HepG2 (cell line): ENCODE measurements around the gene VCL. TPM values are rescaled to one million over a fixed set of nuclear protein-coding genes. Genes with fewer than 3 reads are reported as not detected.

Experiments used
- ARNT2 ChIP-seq: sonication (generic); formaldehyde crosslinking; IDR thresholded peaks from 2 replicates; pipeline ENCODE4 v1.8.0; 2022; ENCODE audit warnings: mild to moderate bottlenecking, low read depth, missing genetic modification reagents, moderate library complexity
- ATF1 ChIP-seq: IDR thresholded peaks from 2 replicates; pipeline ENCODE4 v1.6.1; 2016; ENCODE audit warnings: mild to moderate bottlenecking, control low read depth
- ETV6 ChIP-seq: sonication (generic); formaldehyde crosslinking; conservative IDR thresholded peaks from 2 replicates; pipeline ENCODE4 v1.4.0; 2020; ENCODE audit warnings: missing genetic modification reagents
- HHEX ChIP-seq: IDR thresholded peaks from 2 replicates; pipeline ENCODE4 v1.6.1; 2016; ENCODE audit warnings: control low read depth
- IKZF4 ChIP-seq: sonication (generic); formaldehyde crosslinking; IDR thresholded peaks from 2 replicates; pipeline ENCODE4 v1.5.1; 2020; ENCODE audit warnings: borderline replicate concordance, mild to moderate bottlenecking, low read depth, missing genetic modification reagents; ENCODE audit errors: not compliant biosample characterization
- NAIF1 ChIP-seq: sonication (generic); formaldehyde crosslinking; IDR thresholded peaks from 2 replicates; pipeline ENCODE4 v1.5.0; 2020; ENCODE audit warnings: mild to moderate bottlenecking, missing genetic modification reagents, borderline replicate concordance
- PLRG1 ChIP-seq: fragments of 450-650 bp; conservative IDR thresholded peaks from 2 replicates; pipeline ENCODE4 v1.6.1; 2016
- RNF219 ChIP-seq: sonication (generic); formaldehyde crosslinking; IDR thresholded peaks from 2 replicates; pipeline ENCODE4 v1.5.0; 2020; ENCODE audit warnings: mild to moderate bottlenecking, missing genetic modification reagents
- USF2 ChIP-seq, 2 experiments: sonication (generic) in 1 of 2; formaldehyde crosslinking in 1 of 2; IDR thresholded peaks; 2 replicates each; pipeline versions ENCODE4 v1.5.1 to v1.6.1; 2011 to 2020; ENCODE audit warnings: borderline replicate concordance in 1 of 2, low read depth in 1 of 2, low read length in 1 of 2, mild to moderate bottlenecking in 1 of 2, missing genetic modification reagents in 1 of 2, moderate library complexity in 1 of 2
- ZBTB1 ChIP-seq: sonication (generic); formaldehyde crosslinking; IDR thresholded peaks from 2 replicates; pipeline ENCODE4 v1.4.0; 2020; ENCODE audit warnings: missing genetic modification reagents, borderline replicate concordance
- ZNF335 ChIP-seq: sonication (generic); formaldehyde crosslinking; IDR thresholded peaks from 2 replicates; pipeline ENCODE4 v1.4.0; 2020; ENCODE audit warnings: missing genetic modification reagents
- ZNF569 ChIP-seq: sonication (generic); formaldehyde crosslinking; IDR thresholded peaks from 2 replicates; pipeline ENCODE4 v1.5.0; 2020; ENCODE audit warnings: mild to moderate bottlenecking, missing genetic modification reagents, moderate library complexity, borderline replicate concordance
- ZNF670 ChIP-seq: sonication (generic); formaldehyde crosslinking; IDR thresholded peaks from 2 replicates; pipeline ENCODE4 v1.8.0; 2022; ENCODE audit warnings: mild to moderate bottlenecking, missing genetic modification reagents, borderline replicate concordance
- polyA plus RNA-seq, 8 experiments: library from polyadenylated mRNA; depleted of rRNA in 3 of 8; stranded (reverse) in 7 of 8; unstranded in 1 of 8; fragments of >200 nt; fragmentation: Illumina TruSeq in 4 of 8; extraction: Trizol in 4 of 8; gene quantifications; 2 replicates each; pipeline versions ENCODE4 v1.2.1 to v1.2.3, GENCODE V29; 2011 to 2016; ENCODE audit warnings: low read depth in 4 of 8, missing spikeins in 1 of 8, mixed read lengths in 1 of 8; ENCODE audit not compliant: insufficient read depth in 1 of 8
- total RNA-seq, 5 experiments: library from RNA; depleted of rRNA; stranded (reverse); fragments of >200 nt; fragmentation: Illumina TruSeq; extraction: Trizol; gene quantifications; 2 replicates each; pipeline ENCODE4 v1.2.3, GENCODE V29; 2016; ENCODE audit warnings: low read depth in 1 of 5
- TF ChIP-seq, protein P1 (sequence below): sonication (generic); formaldehyde crosslinking; IDR thresholded peaks from 2 replicates; pipeline ENCODE4 v1.5.1; 2020; ENCODE audit warnings: mild to moderate bottlenecking, missing genetic modification reagents, borderline replicate concordance
- TF ChIP-seq, protein P2 (sequence below): sonication (generic); IDR thresholded peaks from 2 replicates; pipeline ENCODE4 v1.6.1; 2016; ENCODE audit warnings: low read depth, borderline replicate concordance

Gene VCL
- total and polyA plus RNA-seq, 2 of the 13 experiments (the other 11 are each of a cell fraction or from before 2014, with no cell fraction given): 17.3 to 26.9 TPM

GRCh38 chr10:74150204-74150989 lies 152.5 kb downstream of the VCL start, which contains the start of gene AP3M1 (continued):
- TF ChIP-seq, protein P1, sequence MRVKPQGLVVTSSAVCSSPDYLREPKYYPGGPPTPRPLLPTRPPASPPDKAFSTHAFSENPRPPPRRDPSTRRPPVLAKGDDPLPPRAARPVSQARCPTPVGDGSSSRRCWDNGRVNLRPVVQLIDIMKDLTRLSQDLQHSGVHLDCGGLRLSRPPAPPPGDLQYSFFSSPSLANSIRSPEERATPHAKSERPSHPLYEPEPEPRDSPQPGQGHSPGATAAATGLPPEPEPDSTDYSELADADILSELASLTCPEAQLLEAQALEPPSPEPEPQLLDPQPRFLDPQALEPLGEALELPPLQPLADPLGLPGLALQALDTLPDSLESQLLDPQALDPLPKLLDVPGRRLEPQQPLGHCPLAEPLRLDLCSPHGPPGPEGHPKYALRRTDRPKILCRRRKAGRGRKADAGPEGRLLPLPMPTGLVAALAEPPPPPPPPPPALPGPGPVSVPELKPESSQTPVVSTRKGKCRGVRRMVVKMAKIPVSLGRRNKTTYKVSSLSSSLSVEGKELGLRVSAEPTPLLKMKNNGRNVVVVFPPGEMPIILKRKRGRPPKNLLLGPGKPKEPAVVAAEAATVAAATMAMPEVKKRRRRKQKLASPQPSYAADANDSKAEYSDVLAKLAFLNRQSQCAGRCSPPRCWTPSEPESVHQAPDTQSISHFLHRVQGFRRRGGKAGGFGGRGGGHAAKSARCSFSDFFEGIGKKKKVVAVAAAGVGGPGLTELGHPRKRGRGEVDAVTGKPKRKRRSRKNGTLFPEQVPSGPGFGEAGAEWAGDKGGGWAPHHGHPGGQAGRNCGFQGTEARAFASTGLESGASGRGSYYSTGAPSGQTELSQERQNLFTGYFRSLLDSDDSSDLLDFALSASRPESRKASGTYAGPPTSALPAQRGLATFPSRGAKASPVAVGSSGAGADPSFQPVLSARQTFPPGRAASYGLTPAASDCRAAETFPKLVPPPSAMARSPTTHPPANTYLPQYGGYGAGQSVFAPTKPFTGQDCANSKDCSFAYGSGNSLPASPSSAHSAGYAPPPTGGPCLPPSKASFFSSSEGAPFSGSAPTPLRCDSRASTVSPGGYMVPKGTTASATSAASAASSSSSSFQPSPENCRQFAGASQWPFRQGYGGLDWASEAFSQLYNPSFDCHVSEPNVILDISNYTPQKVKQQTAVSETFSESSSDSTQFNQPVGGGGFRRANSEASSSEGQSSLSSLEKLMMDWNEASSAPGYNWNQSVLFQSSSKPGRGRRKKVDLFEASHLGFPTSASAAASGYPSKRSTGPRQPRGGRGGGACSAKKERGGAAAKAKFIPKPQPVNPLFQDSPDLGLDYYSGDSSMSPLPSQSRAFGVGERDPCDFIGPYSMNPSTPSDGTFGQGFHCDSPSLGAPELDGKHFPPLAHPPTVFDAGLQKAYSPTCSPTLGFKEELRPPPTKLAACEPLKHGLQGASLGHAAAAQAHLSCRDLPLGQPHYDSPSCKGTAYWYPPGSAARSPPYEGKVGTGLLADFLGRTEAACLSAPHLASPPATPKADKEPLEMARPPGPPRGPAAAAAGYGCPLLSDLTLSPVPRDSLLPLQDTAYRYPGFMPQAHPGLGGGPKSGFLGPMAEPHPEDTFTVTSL: no peak
- TF ChIP-seq ATF1 (CRISPR knock-in tag): peak; percentile 56; the same call in 1 of the 2 replicates
- TF ChIP-seq, protein P2, sequence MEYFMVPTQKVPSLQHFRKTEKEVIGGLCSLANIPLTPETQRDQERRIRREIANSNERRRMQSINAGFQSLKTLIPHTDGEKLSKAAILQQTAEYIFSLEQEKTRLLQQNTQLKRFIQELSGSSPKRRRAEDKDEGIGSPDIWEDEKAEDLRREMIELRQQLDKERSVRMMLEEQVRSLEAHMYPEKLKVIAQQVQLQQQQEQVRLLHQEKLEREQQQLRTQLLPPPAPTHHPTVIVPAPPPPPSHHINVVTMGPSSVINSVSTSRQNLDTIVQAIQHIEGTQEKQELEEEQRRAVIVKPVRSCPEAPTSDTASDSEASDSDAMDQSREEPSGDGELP: peak; percentile 56; the same call in 1 of the 2 replicates
- no peak for TF ChIP-seq IKZF4 (CRISPR knock-in tag)
- TF ChIP-seq ZNF670 (CRISPR knock-in tag): 0 out of 2 replicates have a peak, but pooled peaks have one; percentile 25
- 0 out of 2 replicates have a peak, but pooled peaks have one; percentile 52 for TF ChIP-seq RNF219 (CRISPR knock-in tag)
- 0 out of 2 replicates have a peak, but pooled peaks have one; percentile 17 for TF ChIP-seq ARNT2 (CRISPR knock-in tag)
- TF ChIP-seq PLRG1: no peak
- no peak for TF ChIP-seq HHEX (CRISPR knock-in tag)
- peak; percentile 99 for TF ChIP-seq ZNF335 (CRISPR knock-in tag)
- TF ChIP-seq NAIF1 (CRISPR knock-in tag): peak; percentile 6; the same call in 1 of the 2 replicates
- TF ChIP-seq USF2 (IDR thresholded peaks at IDR 0.05; ENCODE audit: low read depth, low read length): no peak
- TF ChIP-seq USF2 (CRISPR knock-in tag; IDR thresholded peaks at IDR 0.05; ENCODE audit: borderline replicate concordance): no peak
- no peak for TF ChIP-seq ZNF569 (CRISPR knock-in tag)
- TF ChIP-seq ETV6 (CRISPR knock-in tag): no peak
- no peak for TF ChIP-seq ZBTB1 (CRISPR knock-in tag)
